Mesenchymal stem cell (in vitro differentiated cells and primary cell): ENCODE results near the gene SCP2D1. TPM values are rescaled to one million over a fixed set of nuclear protein-coding genes. Genes with fewer than 3 reads are reported as not detected.

ENCODE experiments used
- DNase-seq: peaks from one replicate; pipeline ENCODE4 v3.0.0-alpha.2; 2013
- H2AFZ ChIP-seq: one replicate; pipeline ENCODE4 v1.6.1; 2013; ENCODE audit warnings: low read depth, mild to moderate bottlenecking, control low read depth, inconsistent platforms, low read length, moderate library complexity
- H2AK5ac ChIP-seq: 2 replicates; pipeline ENCODE4 v1.6.1; 2013; ENCODE audit warnings: low read length, moderate library complexity, mild to moderate bottlenecking, inconsistent platforms; ENCODE audit not compliant: severe bottlenecking
- H2BK120ac ChIP-seq: one replicate; pipeline ENCODE4 v1.6.1; 2013; ENCODE audit warnings: low read depth, mild to moderate bottlenecking, inconsistent platforms, low read length, moderate library complexity
- H2BK12ac ChIP-seq, 2 experiments: one replicate each; pipeline ENCODE4 v1.6.1; 2013; ENCODE audit warnings: inconsistent platforms in 2 of 2, low read length in 2 of 2, mild to moderate bottlenecking in 2 of 2, moderate library complexity in 2 of 2, control low read depth in 1 of 2
- H2BK15ac ChIP-seq: one replicate; pipeline ENCODE4 v1.6.1; 2013; ENCODE audit warnings: mild to moderate bottlenecking, low read depth, inconsistent platforms; ENCODE audit not compliant: poor library complexity, severe bottlenecking
- H2BK5ac ChIP-seq: 2 replicates; pipeline ENCODE4 v1.6.1; 2013; ENCODE audit warnings: low read depth, mild to moderate bottlenecking, low read length, control low read depth, inconsistent platforms; ENCODE audit not compliant: poor library complexity, severe bottlenecking
- H3K14ac ChIP-seq, 2 experiments: one replicate each; pipeline ENCODE4 v1.6.1; 2013; ENCODE audit warnings: inconsistent platforms in 2 of 2, low read length in 2 of 2, control low read depth in 1 of 2, mild to moderate bottlenecking in 1 of 2, moderate library complexity in 1 of 2
- H3K18ac ChIP-seq, 2 experiments: one replicate each; pipeline ENCODE4 v1.6.1; 2013; ENCODE audit warnings: inconsistent platforms in 2 of 2, low read length in 2 of 2, control low read depth in 1 of 2, low read depth in 1 of 2, mild to moderate bottlenecking in 1 of 2
- H3K23ac ChIP-seq, 2 experiments: one replicate each; pipeline ENCODE4 v1.6.1; 2013; ENCODE audit warnings: inconsistent platforms in 2 of 2, low read length in 2 of 2, mild to moderate bottlenecking in 2 of 2, moderate library complexity in 2 of 2, control low read depth in 1 of 2
- H3K27ac ChIP-seq: 2 replicates; pipeline ENCODE4 v1.5.1; 2013; ENCODE audit warnings: mild to moderate bottlenecking, moderate library complexity, low read length, control low read depth, inconsistent platforms; ENCODE audit not compliant: poor library complexity, severe bottlenecking
- H3K27me3 ChIP-seq, 2 experiments: 2 replicates each; pipeline versions ENCODE4 v1.6.1 to v1.7.0; 2013; ENCODE audit warnings: low read length in 2 of 2, mild to moderate bottlenecking in 2 of 2, moderate library complexity in 2 of 2, control low read depth in 1 of 2, inconsistent platforms in 1 of 2; ENCODE audit not compliant: control insufficient read depth in 1 of 2, insufficient read depth in 1 of 2
- H3K36me3 ChIP-seq, 2 experiments: 2 replicates each; pipeline versions ENCODE4 v1.6.1 to v1.7.0; 2013; ENCODE audit warnings: low read length in 2 of 2, control low read depth in 1 of 2, inconsistent platforms in 1 of 2, low read depth in 1 of 2, mild to moderate bottlenecking in 1 of 2; ENCODE audit not compliant: insufficient read depth in 2 of 2, control insufficient read depth in 1 of 2
- H3K4ac ChIP-seq, 2 experiments: one replicate each; pipeline ENCODE4 v1.6.1; 2013; ENCODE audit warnings: inconsistent platforms in 2 of 2, low read length in 2 of 2, mild to moderate bottlenecking in 2 of 2, moderate library complexity in 2 of 2, control low read depth in 1 of 2, low read depth in 1 of 2
- H3K4me1 ChIP-seq: 2 replicates; pipeline ENCODE4 v1.6.1; 2013; ENCODE audit warnings: low read depth, low read length, control low read depth; ENCODE audit not compliant: control insufficient read depth, insufficient read depth
- H3K4me2 ChIP-seq: 2 replicates; pipeline ENCODE4 v1.6.1; 2013; ENCODE audit warnings: low read length, mild to moderate bottlenecking, inconsistent platforms; ENCODE audit not compliant: poor library complexity, severe bottlenecking
- H3K4me3 ChIP-seq, 2 experiments: 2 replicates each; pipeline versions ENCODE4 v1.5.1 to v1.7.0; 2013; ENCODE audit warnings: low read length in 2 of 2, mild to moderate bottlenecking in 2 of 2, control low read depth in 1 of 2, low read depth in 1 of 2; ENCODE audit not compliant: insufficient read depth in 1 of 2
- H3K79me1 ChIP-seq: replicated peaks from 2 replicates; pipeline ENCODE4 v1.6.1; 2013; ENCODE audit warnings: mild to moderate bottlenecking, control low read depth, low read length, inconsistent platforms; ENCODE audit not compliant: poor library complexity, severe bottlenecking
- H3K9ac ChIP-seq: 2 replicates; pipeline ENCODE4 v1.7.0; 2013; ENCODE audit warnings: mild to moderate bottlenecking, low read length, moderate library complexity
- H3K9me3 ChIP-seq: 2 replicates; pipeline ENCODE4 v1.7.0; 2013; ENCODE audit warnings: mild to moderate bottlenecking, low read length; ENCODE audit not compliant: control insufficient read depth
- H4K8ac ChIP-seq: one replicate; pipeline ENCODE4 v1.6.1; 2013; ENCODE audit warnings: inconsistent platforms, mild to moderate bottlenecking, low read length, moderate library complexity
- H4K91ac ChIP-seq: one replicate; pipeline ENCODE4 v1.6.1; 2013; ENCODE audit warnings: mild to moderate bottlenecking, low read length, inconsistent platforms
- WGBS: methylation state at CpG from one replicate; pipeline ENCODE4 v1.1.7; 2013; ENCODE audit warnings: mixed read lengths; 5-methylcytosine and 5-hydroxymethylcytosine counted together
- polyA plus RNA-seq, 2 experiments: library from polyadenylated mRNA; stranded (reverse); fragments of 200-250 nt; gene quantifications; one replicate each; pipeline ENCODE4 v1.2.3, GENCODE V29; 2013

The SCP2D1 gene
- polyA plus RNA-seq (2013, experiment 1 of 2), result not detected
- not detected for polyA plus RNA-seq (2013, experiment 2 of 2)

- H2BK15ac ChIP-seq, result no peak within 1 kb of the TSS
- H3K9ac ChIP-seq, result no peak within 1 kb of the TSS
- H2BK5ac ChIP-seq, result no peak within 1 kb of the TSS
- H3K4me3 ChIP-seq, result no peak within 1 kb of the TSS
- H3K23ac ChIP-seq, result no peak within 1 kb of the TSS
- no peak for DNase-seq
- H2BK120ac ChIP-seq, result no peak within 1 kb of the TSS
- H3K27me3 ChIP-seq, result no peaks in the 10 kb centered on the region
- H3K27ac ChIP-seq, result no peak within 1 kb of the TSS
- no peaks in the 10 kb centered on the region for H3K36me3 ChIP-seq
- no peak within 1 kb of the TSS for H3K4me2 ChIP-seq
- H2AK5ac ChIP-seq, result no peak within 1 kb of the TSS
- no peak within 1 kb of the TSS for H3K14ac ChIP-seq
- WGBS, result 40% methylated on average over 3 of the region's 3 CpGs
- H4K91ac ChIP-seq, result no peak within 1 kb of the TSS
- no peak within 1 kb of the TSS for H3K4ac ChIP-seq
- no peaks in the 10 kb centered on the region for H3K79me1 ChIP-seq
- no peaks in the 10 kb centered on the region for H3K4me1 ChIP-seq
- H4K8ac ChIP-seq, result no peak within 1 kb of the TSS
- no peak within 1 kb of the TSS for H2BK12ac ChIP-seq
- no peak within 1 kb of the TSS for H2AFZ ChIP-seq
- H3K18ac ChIP-seq, result no peak within 1 kb of the TSS
- no peaks in the 10 kb centered on the region for H3K9me3 ChIP-seq
Measured at GRCh38 chr20:18813483-18813882, at the start of gene SCP2D1. Gene SCP2D1 (plus strand): TSS chr20:18813783. CDS start chr20:18813816, 33 bp downstream.

DNA sequence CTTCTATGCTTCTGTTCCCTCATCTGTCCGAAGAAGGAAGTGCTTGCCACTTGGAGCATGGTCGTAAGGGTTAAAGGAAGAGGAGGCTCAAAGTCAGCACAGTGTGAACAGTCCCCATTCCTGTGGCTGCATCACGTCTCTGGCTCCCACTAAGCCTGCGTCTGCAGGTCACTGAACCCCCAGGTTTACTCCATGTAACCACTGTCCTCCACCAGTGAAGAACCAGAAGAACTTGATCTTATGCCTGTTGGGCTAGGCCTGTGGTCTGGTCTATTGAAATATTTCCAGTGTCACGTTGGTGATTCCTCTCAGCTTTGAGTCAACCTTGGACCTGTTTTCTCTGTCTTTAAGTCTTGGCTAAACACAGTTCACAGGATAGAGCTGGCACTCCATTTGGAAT, 45.9 kb upstream of the SCP2D1 start:
- H3K4me3 ChIP-seq, result no peak overlapping the region
- no peak overlapping the region for H3K14ac ChIP-seq
- H3K4ac ChIP-seq, result no peak overlapping the region
- no peak overlapping the region for H3K18ac ChIP-seq
- DNase-seq, result no peak
- no peak overlapping the region for H3K23ac ChIP-seq
- peaks cover 4 to 15% of the 10 kb centered on the region in 2 experiments for H3K36me3 ChIP-seq
- H2BK12ac ChIP-seq, result no peak overlapping the region
- H2BK15ac ChIP-seq, result no peak overlapping the region
- no peak overlapping the region for H2BK5ac ChIP-seq
- H3K9ac ChIP-seq, result no peak overlapping the region
- H3K4me2 ChIP-seq, result no peak overlapping the region
- H3K9me3 ChIP-seq, result no peaks in the 10 kb centered on the region
- no peaks in the 10 kb centered on the region for H3K27me3 ChIP-seq
- no peak overlapping the region for H2AK5ac ChIP-seq
- no peak overlapping the region for H2AFZ ChIP-seq
- no peak overlapping the region for H3K27ac ChIP-seq
- no peak overlapping the region for H2BK120ac ChIP-seq
- no peak overlapping the region for H4K8ac ChIP-seq
- no peak overlapping the region for H4K91ac ChIP-seq
- WGBS, result 83% methylated on average over 5 of the region's 5 CpGs
- H3K4me1 ChIP-seq, result no peaks in the 10 kb centered on the region
- peaks cover 2% of the 10 kb centered on the region for H3K79me1 ChIP-seq

DNA sequence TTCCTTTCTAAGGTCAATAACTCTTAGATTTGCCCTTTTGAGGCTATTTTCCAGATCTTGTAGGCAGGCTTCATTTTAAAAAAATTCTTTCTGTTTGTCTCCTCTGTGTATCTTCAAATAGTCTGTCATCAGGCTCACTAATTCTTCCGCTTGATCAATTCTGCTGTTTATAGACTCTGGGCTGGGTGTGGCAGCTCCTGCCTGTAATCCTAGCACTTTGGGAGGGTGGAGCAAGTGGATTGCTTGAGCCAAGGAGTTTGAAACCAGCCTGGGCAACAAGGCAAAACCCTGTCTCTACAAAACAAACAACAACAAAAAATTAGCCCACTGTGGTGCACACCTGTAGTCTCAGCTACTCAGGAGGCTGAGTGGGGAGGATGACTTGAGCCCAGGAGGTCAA, 40.0 kb upstream of the SCP2D1 start:
- WGBS, result 100% methylated on average over 1 of the region's 1 CpG
- Histone ChIP-seq H4K91ac (no peak overlapping the region), H2BK5ac (no peak overlapping the region), H2BK120ac (no peak overlapping the region), H3K18ac (no peak overlapping the region), H3K4me3 (no peak overlapping the region), H3K27me3 (no peaks in the 10 kb centered on the region), H3K9me3 (no peaks in the 10 kb centered on the region), H3K4me1 (no peaks in the 10 kb centered on the region), H3K36me3 (no peaks in the 10 kb centered on the region), H3K9ac (no peak overlapping the region), H3K23ac (no peak overlapping the region), H3K4me2 (no peak overlapping the region), H3K4ac (no peak overlapping the region), H2AK5ac (no peak overlapping the region), H2BK12ac (no peak overlapping the region), H2BK15ac (no peak overlapping the region), H3K79me1 (no peaks in the 10 kb centered on the region), H4K8ac (no peak overlapping the region), H3K27ac (no peak overlapping the region), H2AFZ (no peak overlapping the region), H3K14ac (no peak overlapping the region)
- DNase-seq, result no peak

- Histone ChIP-seq H3K27ac (no peak overlapping the region), H3K23ac (no peak overlapping the region), H3K18ac (no peak overlapping the region), H3K27me3 (no peaks in the 10 kb centered on the region), H3K4me2 (no peak overlapping the region), H2BK5ac (no peak overlapping the region), H2BK15ac (no peak overlapping the region), H3K4ac (no peak overlapping the region), H4K8ac (no peak overlapping the region), H3K14ac (no peak overlapping the region), H2AFZ (no peak overlapping the region), H3K4me1 (no peaks in the 10 kb centered on the region), H3K36me3 (no peaks in the 10 kb centered on the region), H3K79me1 (no peaks in the 10 kb centered on the region), H4K91ac (no peak overlapping the region), H2AK5ac (no peak overlapping the region), H3K9me3 (no peaks in the 10 kb centered on the region), H2BK120ac (no peak overlapping the region), H3K9ac (no peak overlapping the region), H3K4me3 (no peak overlapping the region), H2BK12ac (no peak overlapping the region)
- 63% methylated on average over 2 of the region's 2 CpGs for WGBS
- DNase-seq, result no peak
Measured at GRCh38 chr20:18774207-18774606, 39.4 kb upstream of the SCP2D1 start.
